Astrocyte (in vitro differentiated cells and primary cell): Measurements from ENCODE around the gene MACO1. TPM values are rescaled to one million over a fixed set of nuclear protein-coding genes. Genes with fewer than 3 reads are reported as not detected.
"Not testable (repeated sequence)": the region's sequence is repeated elsewhere in the genome, so short reads cannot be mapped to it uniquely, and the experiment has no call there.

Source experiments
- DNase-seq: peaks from one replicate; pipeline ENCODE4 v3.0.0-alpha.2; 2010; ENCODE audit warnings: low read depth
- FAIRE-seq: peaks from 2 replicates; lab custom pipeline; 2011; peaks lifted over from hg19 to GRCh38; lab: Jason Lieb, UNC
- H2AFZ ChIP-seq: 2 replicates; pipeline ENCODE4 v1.6.0; 2012; ENCODE audit warnings: low read depth, low read length, inconsistent platforms
- H3K27ac ChIP-seq: 2 replicates; pipeline ENCODE4 v1.5.1; 2011; ENCODE audit warnings: low read depth, low read length, inconsistent platforms
- H3K27me3 ChIP-seq: 2 replicates; pipeline ENCODE4 v1.6.0; 2011; ENCODE audit warnings: low read length, inconsistent platforms; ENCODE audit not compliant: insufficient read depth
- H3K36me3 ChIP-seq: 2 replicates; pipeline ENCODE4 v1.5.1; 2011; ENCODE audit warnings: low read length, inconsistent platforms; ENCODE audit not compliant: insufficient read depth
- H3K4me1 ChIP-seq: 2 replicates; pipeline ENCODE4 v1.5.1; 2011; ENCODE audit warnings: low read length, inconsistent platforms; ENCODE audit not compliant: insufficient read depth
- H3K4me2 ChIP-seq: 2 replicates; pipeline ENCODE4 v1.6.0; 2012; ENCODE audit warnings: low read length, inconsistent platforms
- H3K4me3 ChIP-seq: 2 replicates; pipeline ENCODE4 v1.5.1; 2011; ENCODE audit warnings: low read depth, mild to moderate bottlenecking, low read length, inconsistent platforms; ENCODE audit not compliant: insufficient read depth
- H3K79me2 ChIP-seq: 2 replicates; pipeline ENCODE4 v1.6.0; 2012; ENCODE audit warnings: mild to moderate bottlenecking, low read length, inconsistent platforms; ENCODE audit not compliant: insufficient read depth
- H3K9ac ChIP-seq: 2 replicates; pipeline ENCODE4 v1.6.0; 2012; ENCODE audit warnings: mild to moderate bottlenecking, low read length, inconsistent platforms
- H3K9me3 ChIP-seq: 2 replicates; pipeline ENCODE4 v1.5.1; 2012; ENCODE audit warnings: low read depth, mild to moderate bottlenecking, low read length, inconsistent platforms; ENCODE audit not compliant: insufficient read depth
- H4K20me1 ChIP-seq: 2 replicates; pipeline ENCODE4 v1.6.0; 2012; ENCODE audit warnings: low read length, inconsistent platforms; ENCODE audit not compliant: insufficient read depth
- H3K27ac Mint-ChIP-seq: one replicate; pipeline ENCODE4 v1.8.0; 2021; ENCODE audit warnings: mild to moderate bottlenecking, mixed read lengths; ENCODE audit not compliant: unreplicated experiment
- H3K27me3 Mint-ChIP-seq: one replicate; pipeline ENCODE4 v1.8.0; 2021; ENCODE audit warnings: low read depth, mixed read lengths; ENCODE audit not compliant: unreplicated experiment
- H3K36me3 Mint-ChIP-seq: one replicate; pipeline ENCODE4 v1.8.0; 2021; ENCODE audit warnings: low read depth, mixed read lengths; ENCODE audit not compliant: unreplicated experiment
- H3K4me1 Mint-ChIP-seq: one replicate; pipeline ENCODE4 v1.8.0; 2021; ENCODE audit warnings: low read depth, mixed read lengths; ENCODE audit not compliant: unreplicated experiment
- H3K4me3 Mint-ChIP-seq: one replicate; pipeline ENCODE4 v1.8.0; 2021; ENCODE audit warnings: mild to moderate bottlenecking, moderate library complexity, mixed read lengths; ENCODE audit not compliant: unreplicated experiment
- H3K9me3 Mint-ChIP-seq: one replicate; pipeline ENCODE4 v1.8.0; 2021; ENCODE audit warnings: mild to moderate bottlenecking, mixed read lengths; ENCODE audit not compliant: unreplicated experiment
- EZH2 ChIP-seq: IDR thresholded peaks from 2 replicates; pipeline ENCODE4 v1.6.1; 2012; ENCODE audit warnings: mild to moderate bottlenecking, low read length, inconsistent platforms; ENCODE audit not compliant: insufficient read depth
- total RNA-seq: library from RNA; stranded (reverse); gene quantifications from 2 replicates; pipeline ENCODE4 v1.2.1, GENCODE V29; 2021
- TF ChIP-seq, protein P1 (sequence below): IDR thresholded peaks from 2 replicates; pipeline ENCODE4 v1.5.1; 2011; ENCODE audit warnings: low read depth, mild to moderate bottlenecking, inconsistent platforms, low read length, moderate library complexity; ENCODE audit not compliant: insufficient read depth

The MACO1 gene
- total RNA-seq, 1 donor from 2014 or later: 31.8 TPM

DNA sequence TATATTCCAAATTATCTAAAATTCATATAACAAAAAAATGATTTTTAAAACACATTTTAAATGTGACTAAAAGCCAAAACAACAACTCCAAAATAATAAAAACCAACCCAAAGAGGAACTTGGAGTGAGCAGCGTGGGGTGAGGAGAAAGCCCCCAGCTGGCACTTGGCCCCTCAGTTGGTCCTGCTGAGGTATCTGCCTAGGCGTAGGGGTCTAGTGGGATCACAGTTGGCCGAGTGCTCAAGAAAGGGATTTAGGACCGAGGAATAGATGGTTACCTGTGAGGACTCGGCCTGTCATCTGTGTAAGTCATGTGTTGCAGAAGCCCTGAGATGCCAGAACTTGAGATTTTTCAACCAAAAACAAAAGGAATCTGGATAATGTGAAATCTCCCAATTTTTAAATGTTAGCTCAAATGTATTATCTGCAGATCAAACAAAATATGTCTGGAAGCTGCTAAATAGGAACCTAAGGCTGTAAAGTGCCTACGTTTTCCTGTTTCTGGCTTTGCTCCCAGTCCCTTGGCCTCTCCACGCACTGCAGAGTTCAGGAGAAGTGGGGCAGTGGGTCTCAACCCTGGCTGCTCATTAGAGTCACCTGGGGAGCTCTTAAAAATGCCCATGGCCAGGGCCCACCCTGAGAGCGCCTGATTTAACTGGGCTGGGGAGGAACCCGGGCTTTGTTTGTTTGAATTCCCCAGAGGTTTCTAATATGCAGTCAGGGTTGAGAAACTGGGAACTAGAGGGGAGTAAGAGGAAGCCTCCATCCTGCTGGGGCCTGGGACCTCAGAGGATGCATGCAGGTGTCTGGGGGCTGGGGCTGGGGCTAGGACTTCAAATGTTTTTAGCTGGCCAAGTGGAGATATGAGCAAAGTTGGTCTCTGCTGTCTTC, 74.3 kb downstream of the MACO1 start:
- Histone ChIP-seq H3K79me2 (no peaks in the 10 kb centered on the region), H3K27me3 (no peaks in the 10 kb centered on the region), H4K20me1 (peaks cover 4% of the 10 kb centered on the region), H3K27ac (no peak overlapping the region), H3K36me3 (no peaks in the 10 kb centered on the region), H2AFZ (no peak overlapping the region), H3K4me3 (no peak overlapping the region), H3K4me2 (no peak overlapping the region), H3K9ac (no peak overlapping the region), H3K9me3 (no peaks in the 10 kb centered on the region), H3K4me1 (peaks cover 8% of the 10 kb centered on the region)
- H3K4me1 Mint-ChIP-seq: peaks cover 23% of the 10 kb centered on the region
- no peak overlapping the region for H3K27ac Mint-ChIP-seq
- no peak for FAIRE-seq
- no peaks in the 10 kb centered on the region for H3K27me3 Mint-ChIP-seq
- TF ChIP-seq, protein P1, sequence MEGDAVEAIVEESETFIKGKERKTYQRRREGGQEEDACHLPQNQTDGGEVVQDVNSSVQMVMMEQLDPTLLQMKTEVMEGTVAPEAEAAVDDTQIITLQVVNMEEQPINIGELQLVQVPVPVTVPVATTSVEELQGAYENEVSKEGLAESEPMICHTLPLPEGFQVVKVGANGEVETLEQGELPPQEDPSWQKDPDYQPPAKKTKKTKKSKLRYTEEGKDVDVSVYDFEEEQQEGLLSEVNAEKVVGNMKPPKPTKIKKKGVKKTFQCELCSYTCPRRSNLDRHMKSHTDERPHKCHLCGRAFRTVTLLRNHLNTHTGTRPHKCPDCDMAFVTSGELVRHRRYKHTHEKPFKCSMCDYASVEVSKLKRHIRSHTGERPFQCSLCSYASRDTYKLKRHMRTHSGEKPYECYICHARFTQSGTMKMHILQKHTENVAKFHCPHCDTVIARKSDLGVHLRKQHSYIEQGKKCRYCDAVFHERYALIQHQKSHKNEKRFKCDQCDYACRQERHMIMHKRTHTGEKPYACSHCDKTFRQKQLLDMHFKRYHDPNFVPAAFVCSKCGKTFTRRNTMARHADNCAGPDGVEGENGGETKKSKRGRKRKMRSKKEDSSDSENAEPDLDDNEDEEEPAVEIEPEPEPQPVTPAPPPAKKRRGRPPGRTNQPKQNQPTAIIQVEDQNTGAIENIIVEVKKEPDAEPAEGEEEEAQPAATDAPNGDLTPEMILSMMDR: no peak
- no peak for TF ChIP-seq EZH2
- no peak for DNase-seq
- no peaks in the 10 kb centered on the region for H3K9me3 Mint-ChIP-seq
- peaks cover 16% of the 10 kb centered on the region for H3K36me3 Mint-ChIP-seq
- H3K4me3 Mint-ChIP-seq: no peak overlapping the region

- no peak overlapping the region for H2AFZ ChIP-seq
- no peak overlapping the region for H3K9ac ChIP-seq
- H3K9me3 ChIP-seq: no peaks in the 10 kb centered on the region
- Mint-ChIP-seq H3K27me3 (no peaks in the 10 kb centered on the region), H3K9me3 (no peaks in the 10 kb centered on the region), H3K4me3 (no peak overlapping the region), H3K27ac (no peak overlapping the region), H3K36me3 (peaks cover 15% of the 10 kb centered on the region), H3K4me1 (peaks cover 21% of the 10 kb centered on the region)
- H3K4me1 ChIP-seq: peaks cover 8% of the 10 kb centered on the region
- H3K27ac ChIP-seq: no peak overlapping the region
- no peaks in the 10 kb centered on the region for H3K27me3 ChIP-seq
- H3K4me3 ChIP-seq: no peak overlapping the region
- peaks cover 4% of the 10 kb centered on the region for H4K20me1 ChIP-seq
- H3K79me2 ChIP-seq: no peaks in the 10 kb centered on the region
- H3K36me3 ChIP-seq: no peaks in the 10 kb centered on the region
- FAIRE-seq: no peak
- TF ChIP-seq EZH2: no peak
- TF ChIP-seq, protein P1: no peak
- DNase-seq: no peak
- no peak overlapping the region for H3K4me2 ChIP-seq
Measured at GRCh38 chr1:25505656-25506385, 75.1 kb downstream of the MACO1 start.

GRCh38 chr1:25506566-25507463, 76.1 kb downstream of the MACO1 start:
- H3K4me2 ChIP-seq, H2AFZ ChIP-seq, H3K27ac ChIP-seq, H3K79me2 ChIP-seq, H3K4me3 ChIP-seq, H3K27ac Mint-ChIP-seq, FAIRE-seq, H3K36me3 Mint-ChIP-seq, H3K4me3 Mint-ChIP-seq, H3K9me3 ChIP-seq, H4K20me1 ChIP-seq, H3K27me3 ChIP-seq, H3K36me3 ChIP-seq, H3K27me3 Mint-ChIP-seq, H3K9ac ChIP-seq, DNase-seq, H3K4me1 ChIP-seq, H3K9me3 Mint-ChIP-seq: not testable (repeated sequence)
- H3K4me1 Mint-ChIP-seq: peaks cover 14% of the 10 kb centered on the region
